PFSK-1 (cell line): ENCODE results near the gene TRIP11.

Experiments used
- FOXP2 ChIP-seq: optimal IDR thresholded peaks from 2 replicates; pipeline ENCODE3; 2011; ENCODE audit warnings: borderline replicate concordance, control low read depth, inconsistent platforms; ENCODE audit not compliant: insufficient read depth; ENCODE audit errors: extremely low read length, extremely low read depth
- POLR2AphosphoS5 ChIP-seq: IDR thresholded peaks from 2 replicates; pipeline ENCODE4 v1.6.1; 2012; ENCODE audit warnings: low read depth, mild to moderate bottlenecking, control low read depth, low read length, moderate library complexity
- REST ChIP-seq, 2 experiments: IDR thresholded peaks; 2 replicates each; pipeline versions ENCODE4 v1.6.1 to v1.8.0; 2011 to 2012; ENCODE audit warnings: low read depth in 2 of 2, low read length in 2 of 2, control low read depth in 1 of 2, inconsistent platforms in 1 of 2, mild to moderate bottlenecking in 1 of 2, moderate library complexity in 1 of 2; ENCODE audit not compliant: insufficient read depth in 1 of 2
- SIN3A ChIP-seq: IDR thresholded peaks from 2 replicates; pipeline ENCODE4 v1.6.1; 2012; ENCODE audit warnings: mild to moderate bottlenecking, low read length, moderate library complexity, borderline replicate concordance; ENCODE audit not compliant: insufficient read depth
- TAF1 ChIP-seq: IDR thresholded peaks from 2 replicates; pipeline ENCODE4 v1.6.1; 2012; ENCODE audit warnings: low read length, control low read depth, borderline replicate concordance; ENCODE audit not compliant: insufficient read depth

The TRIP11 gene

GRCh38 chr14:91975763-91976162, 64.1 kb downstream of the TRIP11 start:
- no peak for TF ChIP-seq REST (IDR thresholded peaks at IDR 0.05; ENCODE audit: insufficient read depth in 1 of 2, low read depth in 2 of 2, low read length in 2 of 2)
- no peak for TF ChIP-seq SIN3A
- no peak for TF ChIP-seq FOXP2
- no peak for TF ChIP-seq POLR2AphosphoS5
- no peak for TF ChIP-seq TAF1

- TF ChIP-seq REST (IDR thresholded peaks at IDR 0.05; ENCODE audit: insufficient read depth in 1 of 2, low read depth in 2 of 2, low read length in 2 of 2) (no peak), POLR2AphosphoS5 (no peak), FOXP2 (no peak), TAF1 (no peak), SIN3A (no peak)
These were observed 68.6 kb downstream of the TRIP11 start for GRCh38 chr14:91971188-91971778.

- TF ChIP-seq FOXP2 (no peak), REST (IDR thresholded peaks at IDR 0.05; ENCODE audit: insufficient read depth in 1 of 2, low read depth in 2 of 2, low read length in 2 of 2) (no peak), TAF1 (no peak), SIN3A (no peak), POLR2AphosphoS5 (no peak)
These were observed 71.6 kb downstream of the TRIP11 start for GRCh38 chr14:91968280-91968679.

- no peak for TF ChIP-seq REST (IDR thresholded peaks at IDR 0.05; ENCODE audit: insufficient read depth in 1 of 2, low read depth in 2 of 2, low read length in 2 of 2)
- no peak for TF ChIP-seq TAF1
- TF ChIP-seq POLR2AphosphoS5 = no peak
- TF ChIP-seq FOXP2 = no peak
- no peak for TF ChIP-seq SIN3A
These were observed 75.1 kb downstream of the TRIP11 start for GRCh38 chr14:91964724-91965123.

- TF ChIP-seq SIN3A (no peak), TAF1 (no peak), FOXP2 (no peak)
These were observed 75.8 kb downstream of the TRIP11 start for GRCh38 chr14:91964011-91964410.
